Trophoblast cell (in vitro differentiated cells and primary cell): ENCODE data around the gene RMRP.

Experiments
- DNase-seq, 2 donors: peaks; one replicate each; pipeline ENCODE4 v3.0.0-alpha.2; 2016
- H2AFZ ChIP-seq: 2 replicates; pipeline ENCODE4 v1.6.1; 2013; ENCODE audit warnings: low read length, moderate library complexity, mild to moderate bottlenecking; ENCODE audit not compliant: insufficient read depth, poor library complexity
- H2AK5ac ChIP-seq: 2 replicates; pipeline ENCODE4 v1.6.1; 2013; ENCODE audit warnings: mild to moderate bottlenecking, low read length
- H2BK120ac ChIP-seq: 2 replicates; pipeline ENCODE4 v1.6.1; 2013; ENCODE audit warnings: low read length, mild to moderate bottlenecking, moderate library complexity; ENCODE audit not compliant: insufficient read depth, poor library complexity
- H2BK12ac ChIP-seq: 2 replicates; pipeline ENCODE4 v1.6.1; 2013; ENCODE audit warnings: mild to moderate bottlenecking, low read length, moderate library complexity
- H2BK5ac ChIP-seq: 2 replicates; pipeline ENCODE4 v1.6.1; 2013; ENCODE audit warnings: low read length, low read depth, moderate library complexity, mild to moderate bottlenecking; ENCODE audit not compliant: poor library complexity
- H3K14ac ChIP-seq: 2 replicates; pipeline ENCODE4 v1.6.1; 2013; ENCODE audit warnings: mild to moderate bottlenecking, low read length
- H3K18ac ChIP-seq: 2 replicates; pipeline ENCODE4 v1.6.1; 2013; ENCODE audit warnings: mild to moderate bottlenecking, low read length
- H3K23ac ChIP-seq: 2 replicates; pipeline ENCODE4 v1.6.1; 2013; ENCODE audit warnings: low read length
- H3K27ac ChIP-seq: 2 replicates; pipeline ENCODE4 v1.5.1; 2013; ENCODE audit warnings: low read depth, mild to moderate bottlenecking, inconsistent platforms, low read length, moderate library complexity
- H3K27me3 ChIP-seq: 2 replicates; pipeline ENCODE4 v1.6.1; 2013; ENCODE audit warnings: inconsistent platforms, mild to moderate bottlenecking, low read length, moderate library complexity; ENCODE audit not compliant: insufficient read depth
- H3K36me3 ChIP-seq, 2 experiments: 1 replicate in 1 of 2; 2 replicates in 1 of 2; pipeline ENCODE4 v1.6.1; 2013; ENCODE audit warnings: low read length in 2 of 2, mild to moderate bottlenecking in 2 of 2, moderate library complexity in 1 of 2; ENCODE audit not compliant: insufficient read depth in 2 of 2, control insufficient read depth in 1 of 2
- H3K4ac ChIP-seq: 2 replicates; pipeline ENCODE4 v1.6.1; 2013; ENCODE audit warnings: low read depth, mild to moderate bottlenecking, low read length, moderate library complexity
- H3K4me1 ChIP-seq, 2 experiments: 1 replicate in 1 of 2; 2 replicates in 1 of 2; pipeline ENCODE4 v1.6.1; 2013; ENCODE audit warnings: low read length in 2 of 2, mild to moderate bottlenecking in 2 of 2, moderate library complexity in 1 of 2; ENCODE audit not compliant: insufficient read depth in 2 of 2, control insufficient read depth in 1 of 2
- H3K4me2 ChIP-seq: 2 replicates; pipeline ENCODE4 v1.6.1; 2013; ENCODE audit warnings: inconsistent platforms, mild to moderate bottlenecking, low read length, moderate library complexity
- H3K4me3 ChIP-seq: 2 replicates; pipeline ENCODE4 v1.5.1; 2013; ENCODE audit warnings: mild to moderate bottlenecking, low read depth, low read length, inconsistent platforms
- H3K79me1 ChIP-seq: one replicate; pipeline ENCODE4 v1.6.1; 2013; ENCODE audit warnings: low read length
- H3K79me2 ChIP-seq: 2 replicates; pipeline ENCODE4 v1.6.1; 2013; ENCODE audit warnings: low read length, mild to moderate bottlenecking; ENCODE audit not compliant: control insufficient read depth, insufficient read depth, poor library complexity
- H3K9ac ChIP-seq: 2 replicates; pipeline ENCODE4 v1.6.1; 2013; ENCODE audit warnings: mild to moderate bottlenecking, low read length
- H3K9me3 ChIP-seq: 2 replicates; pipeline ENCODE4 v1.6.1; 2013; ENCODE audit warnings: low read depth, mild to moderate bottlenecking, control low read depth, inconsistent platforms, low read length; ENCODE audit not compliant: insufficient read depth
- H4K12ac ChIP-seq: 2 replicates; pipeline ENCODE4 v1.6.1; 2013; ENCODE audit warnings: low read depth, mild to moderate bottlenecking, low read length, moderate library complexity
- H4K8ac ChIP-seq: 2 replicates; pipeline ENCODE4 v1.6.1; 2013; ENCODE audit warnings: low read depth, mild to moderate bottlenecking, low read length, moderate library complexity
- H4K91ac ChIP-seq: one replicate; pipeline ENCODE4 v1.6.1; 2013; ENCODE audit warnings: low read depth, mild to moderate bottlenecking, low read length, moderate library complexity
- WGBS: extraction: QIAGEN DNeasy Blood & Tissue Kit; methylation state at CpG from one replicate; pipeline ENCODE4 v1.1.7; 2013; ENCODE audit warnings: missing lambda C conversion rate; ENCODE audit not compliant: insufficient read length, insufficient coverage; ENCODE audit errors: extremely low coverage; 5-methylcytosine and 5-hydroxymethylcytosine counted together

Gene RMRP

DNA sequence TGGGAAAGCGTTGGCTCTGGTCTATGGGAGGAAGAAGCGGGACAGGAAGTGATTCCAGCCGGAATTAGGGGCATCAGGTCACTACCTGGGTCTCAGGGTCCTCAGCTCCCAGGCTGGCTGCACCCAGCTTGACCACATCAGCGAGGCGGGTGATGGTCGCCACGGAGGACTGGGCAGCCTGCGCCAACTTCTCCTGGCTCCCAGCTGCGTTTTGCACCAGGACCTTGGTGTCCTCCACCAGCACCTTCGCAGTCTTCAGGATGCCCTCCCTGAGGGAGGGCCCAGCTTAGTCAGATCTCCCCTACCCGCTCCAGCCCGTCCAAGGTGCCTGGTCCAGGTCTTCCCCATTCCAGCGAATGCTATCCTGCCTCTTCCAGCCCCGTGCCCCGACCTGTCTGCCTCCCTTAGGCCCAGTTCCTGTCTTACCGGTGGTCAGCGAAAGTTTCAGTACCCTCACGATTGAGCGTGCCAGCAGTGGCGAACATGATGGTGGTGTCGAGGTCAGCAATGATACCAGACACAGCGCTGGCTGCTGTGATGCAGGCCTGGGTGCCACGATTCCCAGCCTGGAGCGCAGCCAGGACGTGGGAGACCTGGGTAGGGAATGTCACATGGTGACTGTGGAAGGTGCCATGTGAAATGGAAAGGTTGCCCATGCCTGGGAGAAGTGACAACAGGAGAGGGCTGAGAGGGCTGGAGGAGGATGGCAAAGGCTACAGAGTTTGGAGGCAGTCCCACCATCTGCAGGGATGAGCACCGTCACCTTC is 46.3 kb upstream of the RMRP start:
- H4K91ac ChIP-seq = no peak overlapping the region
- H3K4me3 ChIP-seq = no peak overlapping the region
- H3K4ac ChIP-seq = no peak overlapping the region
- no peak overlapping the region for H2AFZ ChIP-seq
- no peak overlapping the region for H4K12ac ChIP-seq
- H3K27ac ChIP-seq = no peak overlapping the region
- H3K23ac ChIP-seq = no peak overlapping the region
- H3K36me3 ChIP-seq = peaks cover 77 to 86% of the 10 kb centered on the region in 2 experiments
- H2AK5ac ChIP-seq = no peak overlapping the region
- H3K27me3 ChIP-seq = no peaks in the 10 kb centered on the region
- no peak overlapping the region for H3K9ac ChIP-seq
- no peak overlapping the region for H3K4me2 ChIP-seq
- no peaks in the 10 kb centered on the region for H3K79me1 ChIP-seq
- H4K8ac ChIP-seq = no peak overlapping the region
- no peak overlapping the region for H3K18ac ChIP-seq
- H3K4me1 ChIP-seq = no peaks in the 10 kb centered on the region
- peaks cover 1% of the 10 kb centered on the region for H3K9me3 ChIP-seq
- H2BK12ac ChIP-seq = no peak overlapping the region
- H2BK120ac ChIP-seq = no peak overlapping the region
- H2BK5ac ChIP-seq = no peak overlapping the region
- H3K79me2 ChIP-seq = no peaks in the 10 kb centered on the region
- DNase-seq = no peak
- no CpG with 5 or more reads among the region's 26 CpGs for WGBS
- H3K14ac ChIP-seq = no peak overlapping the region

DNA sequence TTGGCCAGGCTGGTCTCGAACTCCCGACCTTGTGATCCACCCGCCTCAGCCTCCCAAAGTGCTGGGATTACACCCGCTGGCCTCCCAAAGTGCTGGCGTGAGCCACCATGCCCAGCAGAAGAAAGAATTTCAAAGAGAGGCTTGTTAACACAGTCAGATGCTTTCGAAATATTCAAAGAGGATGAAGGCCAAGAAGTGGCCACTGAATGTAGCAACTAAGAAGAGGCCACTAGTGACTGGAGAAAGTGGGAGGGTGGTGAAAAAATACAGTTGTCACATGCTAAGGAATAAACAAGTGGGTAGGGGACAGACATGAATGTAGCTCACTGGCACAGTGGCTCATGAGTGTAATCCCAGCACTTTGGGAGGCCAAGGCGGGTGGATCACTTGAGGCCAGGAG is 44.9 kb upstream of the RMRP start:
- Histone ChIP-seq H3K9ac (no peak overlapping the region), H2BK12ac (no peak overlapping the region), H3K23ac (no peak overlapping the region), H2AFZ (no peak overlapping the region), H4K91ac (no peak overlapping the region), H4K8ac (no peak overlapping the region), H3K4ac (no peak overlapping the region), H3K4me1 (no peaks in the 10 kb centered on the region), H3K4me3 (no peak overlapping the region), H3K36me3 (peaks cover 84 to 93% of the 10 kb centered on the region in 2 experiments), H3K18ac (no peak overlapping the region), H3K27ac (no peak overlapping the region), H3K79me1 (no peaks in the 10 kb centered on the region), H2AK5ac (no peak overlapping the region), H3K14ac (no peak overlapping the region), H3K9me3 (peaks cover 1% of the 10 kb centered on the region), H3K27me3 (no peaks in the 10 kb centered on the region), H2BK120ac (no peak overlapping the region), H3K4me2 (no peak overlapping the region), H2BK5ac (no peak overlapping the region), H4K12ac (no peak overlapping the region), H3K79me2 (no peaks in the 10 kb centered on the region)
- no peak for DNase-seq
- no CpG with 5 or more reads among the region's 7 CpGs for WGBS

DNA sequence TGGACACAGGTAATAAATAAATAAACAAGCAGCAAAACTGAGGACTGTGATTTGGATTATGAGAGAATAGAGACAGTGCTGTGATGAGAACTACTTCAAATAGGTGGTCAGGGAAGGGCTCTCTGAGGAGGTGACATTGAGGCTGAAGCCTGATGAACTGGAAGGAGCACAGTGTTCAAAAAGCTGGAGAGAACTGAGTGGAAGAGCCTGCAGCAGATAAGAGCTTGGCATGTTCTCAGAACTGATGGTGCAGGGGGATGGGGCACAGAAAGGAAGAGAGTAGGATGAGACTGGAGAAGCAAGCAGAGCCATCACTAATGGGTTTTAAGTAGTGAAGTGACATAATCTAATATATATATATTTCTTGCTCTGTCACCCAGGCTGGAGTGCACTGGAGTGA is 43.1 kb upstream of the RMRP start:
- Histone ChIP-seq H2BK120ac (no peak overlapping the region), H2AK5ac (no peak overlapping the region), H3K23ac (no peak overlapping the region), H3K79me1 (no peaks in the 10 kb centered on the region), H3K27ac (no peak overlapping the region), H3K27me3 (no peaks in the 10 kb centered on the region), H3K79me2 (no peaks in the 10 kb centered on the region), H3K4me1 (no peaks in the 10 kb centered on the region), H3K9ac (no peak overlapping the region), H4K91ac (no peak overlapping the region), H3K36me3 (peaks cover 78 to 93% of the 10 kb centered on the region in 2 experiments), H2AFZ (no peak overlapping the region), H3K4ac (no peak overlapping the region), H3K9me3 (peaks cover 3% of the 10 kb centered on the region), H2BK12ac (no peak overlapping the region), H3K4me3 (no peak overlapping the region), H4K12ac (no peak overlapping the region), H3K18ac (no peak overlapping the region), H3K4me2 (no peak overlapping the region), H4K8ac (no peak overlapping the region), H2BK5ac (no peak overlapping the region), H3K14ac (no peak overlapping the region)
- no peak for DNase-seq

DNA sequence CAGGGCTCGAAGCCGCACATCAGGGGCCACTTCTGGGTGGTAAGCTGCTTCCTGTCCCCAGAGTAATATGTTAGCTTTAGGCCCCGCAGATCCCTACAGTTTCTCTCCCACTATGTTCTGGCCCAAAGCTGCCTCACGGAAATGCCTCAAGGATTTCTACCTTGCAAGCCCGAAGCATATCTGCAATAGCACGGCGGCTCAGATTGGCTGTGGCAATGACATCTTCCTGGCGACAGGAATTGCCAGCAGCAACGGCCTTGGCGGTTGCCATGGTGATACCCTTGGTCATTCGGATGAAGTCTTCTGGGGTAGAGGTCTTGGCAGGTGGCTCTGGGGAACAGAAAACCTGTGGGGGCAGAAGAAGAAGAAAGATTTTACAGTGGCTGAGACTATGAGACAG is 42.2 kb upstream of the RMRP start:
- H3K27me3 ChIP-seq = no peaks in the 10 kb centered on the region
- no peak overlapping the region for H3K18ac ChIP-seq
- no peak overlapping the region for H3K27ac ChIP-seq
- no peak overlapping the region for H4K12ac ChIP-seq
- no peak overlapping the region for H2BK5ac ChIP-seq
- H3K4me3 ChIP-seq = no peak overlapping the region
- peaks cover 69 to 84% of the 10 kb centered on the region in 2 experiments for H3K36me3 ChIP-seq
- H3K14ac ChIP-seq = no peak overlapping the region
- H3K9ac ChIP-seq = no peak overlapping the region
- H3K79me2 ChIP-seq = no peaks in the 10 kb centered on the region
- peaks cover 3% of the 10 kb centered on the region for H3K9me3 ChIP-seq
- no peak overlapping the region for H3K23ac ChIP-seq
- no peak overlapping the region for H2AK5ac ChIP-seq
- WGBS = no CpG with 5 or more reads among the region's 11 CpGs
- no peaks in the 10 kb centered on the region for H3K4me1 ChIP-seq
- H2BK120ac ChIP-seq = no peak overlapping the region
- no peak overlapping the region for H3K4ac ChIP-seq
- H4K91ac ChIP-seq = no peak overlapping the region
- no peak overlapping the region for H3K4me2 ChIP-seq
- H4K8ac ChIP-seq = no peak overlapping the region
- DNase-seq = no peak
- H2AFZ ChIP-seq = no peak overlapping the region
- no peaks in the 10 kb centered on the region for H3K79me1 ChIP-seq
- no peak overlapping the region for H2BK12ac ChIP-seq
